ENCODE data around the gene BAD. TPM values are rescaled to one million over a fixed set of nuclear protein-coding genes. Genes with fewer than 3 reads are reported as not detected.
A peak's percentile ranks its signal among the peaks of the same experiment; 100 is the strongest.

Gene BAD
- total RNA-seq, 4 donors from 2014 or later: 27.8 to 88.0 (median 76.3) TPM

DNA sequence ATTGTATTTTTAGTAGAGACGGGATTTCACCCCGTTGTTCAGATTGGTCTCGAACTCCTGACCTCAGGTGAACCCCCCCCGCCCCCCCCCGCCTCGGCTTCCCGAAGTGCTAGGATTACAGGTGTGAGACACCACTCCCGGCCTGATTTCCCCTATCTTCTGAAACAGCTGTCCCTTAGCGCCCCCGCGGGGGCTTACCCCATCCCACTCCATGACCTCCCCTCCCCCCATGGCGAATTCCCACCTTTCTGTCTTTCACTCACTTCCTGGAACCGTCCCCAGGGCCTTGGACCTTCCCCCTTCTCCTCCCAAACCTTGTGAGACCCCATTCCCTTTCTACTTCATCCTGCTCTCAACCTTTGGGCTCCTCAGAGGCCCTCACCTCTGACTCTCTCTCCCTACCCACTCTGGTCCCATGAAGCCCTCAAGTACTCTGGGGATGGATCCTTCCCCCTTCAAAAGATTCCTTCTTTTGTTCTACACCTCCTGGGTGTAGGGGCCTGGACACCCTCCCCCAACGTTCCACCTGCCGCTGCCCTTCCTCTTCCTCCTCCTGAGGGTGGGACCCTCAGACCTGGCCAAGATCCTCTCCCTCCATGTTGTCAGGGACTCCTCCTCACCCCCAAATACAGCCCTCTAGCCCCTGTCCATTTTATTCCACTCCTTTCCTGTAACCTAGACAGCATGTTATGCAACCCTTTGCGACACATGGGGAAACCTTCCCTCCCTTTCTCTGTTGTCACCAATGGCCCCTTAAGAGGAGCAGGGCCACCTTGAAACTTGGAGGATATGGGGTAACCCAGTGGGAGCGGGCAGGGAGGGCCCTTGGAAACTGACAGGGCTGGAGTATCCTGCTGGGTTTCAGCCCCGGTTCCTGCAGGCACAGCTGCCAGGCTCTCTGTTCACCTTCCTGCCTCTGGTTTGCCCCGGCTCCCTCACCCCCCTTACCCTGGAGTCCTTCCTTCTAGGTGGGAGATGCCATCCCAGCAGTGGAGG is 34.6 kb upstream of the BAD start:
- no peak for TF ChIP-seq CTCF (IDR thresholded peaks at IDR 0.05 in 4 of 5, conservative IDR thresholded peaks at IDR 0.05 in 1 of 5)
- TF ChIP-seq POLR2A (IDR thresholded peaks at IDR 0.05): no peak
- Histone ChIP-seq H3K36me3 (peaks cover 0 to 42% of the 10 kb centered on the region in 2 donors), H3K9me3 (no peaks in the 10 kb centered on the region), H3K27me3 (no peaks in the 10 kb centered on the region), H3K4me1 (peaks cover 15 to 27% of the 10 kb centered on the region in 2 donors), H3K27ac (peak overlapping the region; percentile 88 to 98 (median 94)), H3K4me3 (peak overlapping the region; percentile 73 to 99 (median 91))
- intact Hi-C loops (cut with DNase I; ENCODE audit: low total_unique reads): loop anchor here (1.0 kb wide), 2 partner anchors 23 to 36 kb away; no protein-coding TSS in a partner anchor
- no peak for DNase-seq
- ATAC-seq: no peak
- in situ Hi-C loops (cut with MboI; ENCODE audit: low sequenced_read_pairs in 4 of 4): no loop called here

DNA sequence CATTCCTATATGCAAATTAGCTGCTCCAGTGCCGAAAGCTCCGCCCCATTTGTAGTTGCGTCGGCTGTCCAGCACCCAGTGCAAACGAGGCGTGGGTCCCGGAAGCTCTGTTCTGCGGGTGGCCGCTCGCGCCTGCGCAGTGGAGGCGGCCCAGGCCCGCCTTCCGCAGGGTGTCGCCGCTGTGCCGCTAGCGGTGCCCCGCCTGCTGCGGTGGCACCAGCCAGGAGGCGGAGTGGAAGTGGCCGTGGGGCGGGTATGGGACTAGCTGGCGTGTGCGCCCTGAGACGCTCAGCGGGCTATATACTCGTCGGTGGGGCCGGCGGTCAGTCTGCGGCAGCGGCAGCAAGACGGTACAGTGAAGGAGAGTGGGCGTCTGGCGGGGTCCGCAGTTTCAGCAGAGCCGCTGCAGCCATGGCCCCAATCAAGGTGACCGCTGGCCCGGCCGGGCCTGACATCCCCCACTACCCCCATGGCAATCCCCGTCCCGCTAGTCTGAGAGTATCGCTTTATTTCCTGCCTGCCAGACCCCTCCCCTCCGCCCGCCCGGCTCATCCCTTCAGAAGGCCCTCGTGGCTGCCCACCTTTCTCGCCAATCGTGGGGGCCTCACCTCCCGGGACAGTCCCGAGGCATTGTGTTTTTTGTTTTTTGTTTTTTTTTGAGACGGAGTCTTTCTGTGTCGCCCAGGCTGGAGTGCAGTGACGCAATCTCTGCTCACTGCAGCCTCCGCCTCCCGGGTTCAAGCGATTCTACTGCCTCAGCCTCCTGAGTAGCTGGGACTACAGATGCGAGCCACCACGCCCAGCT is 33.7 kb upstream of the BAD start, which contains the start of gene PRDX5:
TSS of gene PRDX5 (plus strand) at position 161 of the 805 bp plus-strand sequence. CDS start at position 256, 95 bp downstream.
- H3K9me3 ChIP-seq: no peaks in the 10 kb centered on the region
- DNase-seq (peak; percentile 94 to 97), ATAC-seq (peak; percentile 80 to 85)
- peaks cover 24 to 36% of the 10 kb centered on the region in 2 donors for H3K4me1 ChIP-seq
- TF ChIP-seq POLR2A (IDR thresholded peaks at IDR 0.05): peak; percentile 73 to 81
- peak in 4 of 5 experiments; percentile 34 to 62 (median 56) for TF ChIP-seq CTCF (IDR thresholded peaks at IDR 0.05 in 4 of 5, conservative IDR thresholded peaks at IDR 0.05 in 1 of 5)
- peak within 1 kb of the TSS; percentile 88 to 98 (median 94) for H3K27ac ChIP-seq
- in situ Hi-C loops (cut with MboI; ENCODE audit: low sequenced_read_pairs in 4 of 4) (no loop called here), intact Hi-C loops (cut with DNase I; ENCODE audit: low total_unique reads) (loop anchor here (1.0 kb wide), 3 partner anchors 24 to 48 kb away; no protein-coding TSS in a partner anchor)
- H3K36me3 ChIP-seq: peaks cover 0 to 44% of the 10 kb centered on the region in 2 donors
- H3K4me3 ChIP-seq: peak within 1 kb of the TSS; percentile 73 to 99 (median 91)
- H3K27me3 ChIP-seq: no peaks in the 10 kb centered on the region

- peak; percentile 78 to 82 for TF ChIP-seq POLR2A (IDR thresholded peaks at IDR 0.05)
- no peak for TF ChIP-seq CTCF (IDR thresholded peaks at IDR 0.05 in 4 of 5, conservative IDR thresholded peaks at IDR 0.05 in 1 of 5)
- ATAC-seq: peak; percentile 86 to 93
- DNase-seq: peak; percentile 99
- H3K9me3 ChIP-seq: no peaks in the 10 kb centered on the region
- H3K4me1 ChIP-seq: peaks cover 32 to 43% of the 10 kb centered on the region in 2 donors
- peak within 1 kb of the TSS; percentile 73 to 99 (median 91) for H3K4me3 ChIP-seq
- in situ Hi-C loops (cut with MboI; ENCODE audit: low sequenced_read_pairs in 4 of 4): no loop called here
- peak within 1 kb of the TSS; percentile 88 to 98 (median 94) for H3K27ac ChIP-seq
- peaks cover 0 to 44% of the 10 kb centered on the region in 2 donors for H3K36me3 ChIP-seq
- intact Hi-C loops (cut with DNase I; ENCODE audit: low total_unique reads): loop anchor here (1.0 kb wide), 1 partner anchor 47 kb away; no protein-coding TSS in a partner anchor
- no peaks in the 10 kb centered on the region for H3K27me3 ChIP-seq
Observed at GRCh38 chr11:64317325-64317960, 33.0 kb upstream of the BAD start, which contains the start of gene TRMT112. Gene TRMT112 (minus strand): TSS chr11:64317559. CDS start chr11:64317526, 33 bp downstream.
